ENCODE results near the gene WBP1.
"Not testable (repeated sequence)": the region's sequence is repeated elsewhere in the genome, so short reads cannot be mapped to it uniquely, and the experiment has no call there.

WBP1 gene

GRCh38 chr2:74482801-74483674 lies 24.8 kb downstream of the WBP1 start, which contains the start of the genes CCDC142 and TTC31:
CCDC142 (minus strand) TSS chr2:74482998; CDS start chr2:74482837, 161 bp downstream.
TTC31 (plus strand) TSS chr2:74483081; CDS start chr2:74483096, 15 bp downstream.
- peak; percentile 85 to 90 for DNase-seq (ENCODE audit: low read depth in 2 of 2)

DNA sequence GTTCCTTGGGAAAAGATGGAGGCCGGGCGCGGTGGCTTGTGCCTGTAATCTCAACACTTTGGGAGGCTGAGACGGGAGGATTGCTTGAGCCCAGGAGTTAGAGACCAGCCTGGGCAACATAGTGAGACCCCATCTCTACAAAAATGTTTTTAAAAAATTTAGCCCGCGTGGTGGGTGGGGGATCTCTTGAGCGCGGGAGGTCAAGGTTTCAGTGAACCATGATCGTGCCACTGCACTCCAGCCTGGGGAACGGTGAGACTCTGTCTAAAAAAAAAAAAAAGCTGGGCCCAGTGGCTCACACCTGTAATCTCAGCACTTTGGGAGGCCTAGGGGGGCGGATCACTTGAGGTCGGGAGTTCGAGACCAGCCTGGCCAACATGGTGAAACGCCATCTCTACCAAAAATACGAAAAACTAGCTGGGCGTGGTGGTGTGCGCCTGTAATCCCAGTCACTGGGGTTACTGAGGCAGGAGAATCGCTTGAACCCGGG lies 25.5 kb downstream of the WBP1 start:
- not testable (repeated sequence) for DNase-seq (ENCODE audit: low read depth in 2 of 2)

DNA sequence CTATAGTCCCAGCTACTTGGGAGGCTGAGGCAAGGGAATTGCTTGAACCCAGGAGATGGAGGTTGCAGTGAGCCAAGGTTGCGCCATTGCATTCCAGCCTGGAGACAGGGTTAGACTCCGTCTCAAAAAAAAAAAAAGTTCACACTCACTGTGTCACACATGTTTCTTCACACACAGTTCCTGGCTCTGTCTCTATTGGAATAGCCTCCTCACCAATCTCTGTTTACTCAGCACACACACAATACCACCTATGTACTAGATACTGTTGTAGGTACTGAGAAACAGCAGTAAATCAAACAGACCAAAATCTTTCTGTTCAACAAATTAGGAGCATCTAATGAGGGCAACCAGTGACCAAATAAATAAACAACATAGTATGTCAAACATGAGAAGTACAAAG lies 27.9 kb downstream of the WBP1 start:
- DNase-seq (ENCODE audit: low read depth in 2 of 2), result no peak

GRCh38 chr2:74488643-74489481 lies 30.6 kb downstream of the WBP1 start:
- DNase-seq (ENCODE audit: low read depth in 2 of 2), result no peak

DNA sequence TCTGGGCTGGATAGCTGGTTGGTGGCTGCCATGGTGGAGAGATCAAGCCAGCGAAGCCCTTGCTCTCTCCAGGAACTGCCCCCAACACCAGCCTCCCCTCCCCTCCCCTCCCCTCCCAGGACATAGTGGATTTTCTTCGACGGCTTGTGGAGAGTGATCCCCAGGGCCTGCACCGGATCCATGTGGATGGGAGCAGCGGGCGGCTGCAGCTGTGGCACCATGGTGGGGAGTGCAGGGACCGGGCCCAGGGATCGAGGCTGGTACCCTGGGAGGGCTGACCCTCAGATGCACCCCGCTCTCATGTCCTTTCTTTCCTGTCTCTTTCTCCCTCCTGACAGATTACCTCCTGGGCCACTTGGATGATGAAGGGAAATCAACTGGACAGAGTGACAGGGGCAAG lies 31.7 kb downstream of the WBP1 start:
- no peak for DNase-seq (ENCODE audit: low read depth in 2 of 2)

- DNase-seq (ENCODE audit: low read depth in 2 of 2), result no peak
These were observed 33.7 kb downstream of the WBP1 start for GRCh38 chr2:74491648-74492544.

DNA sequence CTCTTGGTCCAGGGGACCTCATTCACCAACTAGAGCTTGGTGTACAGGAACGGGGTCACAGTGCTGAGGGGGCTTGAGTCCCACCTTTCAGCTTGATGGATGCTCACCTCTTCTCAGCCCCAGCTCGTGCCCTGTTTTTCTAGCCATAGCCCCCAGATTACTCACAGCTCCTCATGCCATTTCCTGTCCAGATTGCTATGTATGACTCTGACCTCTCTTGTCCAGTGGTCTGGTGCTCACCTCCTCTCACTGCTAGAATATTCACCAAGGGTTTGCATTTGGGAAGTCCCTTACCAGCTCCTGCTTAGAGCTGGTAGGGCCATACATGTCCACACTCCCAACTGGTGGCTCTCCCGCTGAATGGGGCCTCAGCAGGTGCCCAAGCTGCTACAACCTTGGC lies 35.3 kb downstream of the WBP1 start:
- no peak for DNase-seq (ENCODE audit: low read depth in 2 of 2)

DNA sequence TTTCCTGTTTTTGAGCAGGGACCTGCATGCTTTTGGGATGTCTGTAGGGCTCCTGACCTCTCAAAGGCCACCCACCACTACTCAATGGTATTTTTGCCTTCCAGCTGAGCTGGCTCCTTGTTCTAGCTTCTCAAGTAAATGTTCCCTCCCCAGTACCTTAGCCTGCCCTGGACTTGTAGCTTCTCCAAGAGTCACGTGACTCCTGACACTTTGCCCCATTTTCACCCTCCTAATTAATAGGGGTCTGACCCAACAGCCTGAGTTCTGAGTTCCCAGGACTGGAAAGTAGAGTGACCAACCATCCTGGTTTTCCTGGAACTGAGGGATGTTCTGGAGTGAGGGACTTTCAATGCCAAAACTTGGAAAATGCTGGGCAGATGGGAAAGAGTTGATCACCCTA lies 37.2 kb downstream of the WBP1 start:
- no peak for DNase-seq (ENCODE audit: low read depth in 2 of 2)

GRCh38 chr2:74496997-74497776 lies 38.9 kb downstream of the WBP1 start:
- DNase-seq (ENCODE audit: low read depth in 2 of 2), result no peak

DNA sequence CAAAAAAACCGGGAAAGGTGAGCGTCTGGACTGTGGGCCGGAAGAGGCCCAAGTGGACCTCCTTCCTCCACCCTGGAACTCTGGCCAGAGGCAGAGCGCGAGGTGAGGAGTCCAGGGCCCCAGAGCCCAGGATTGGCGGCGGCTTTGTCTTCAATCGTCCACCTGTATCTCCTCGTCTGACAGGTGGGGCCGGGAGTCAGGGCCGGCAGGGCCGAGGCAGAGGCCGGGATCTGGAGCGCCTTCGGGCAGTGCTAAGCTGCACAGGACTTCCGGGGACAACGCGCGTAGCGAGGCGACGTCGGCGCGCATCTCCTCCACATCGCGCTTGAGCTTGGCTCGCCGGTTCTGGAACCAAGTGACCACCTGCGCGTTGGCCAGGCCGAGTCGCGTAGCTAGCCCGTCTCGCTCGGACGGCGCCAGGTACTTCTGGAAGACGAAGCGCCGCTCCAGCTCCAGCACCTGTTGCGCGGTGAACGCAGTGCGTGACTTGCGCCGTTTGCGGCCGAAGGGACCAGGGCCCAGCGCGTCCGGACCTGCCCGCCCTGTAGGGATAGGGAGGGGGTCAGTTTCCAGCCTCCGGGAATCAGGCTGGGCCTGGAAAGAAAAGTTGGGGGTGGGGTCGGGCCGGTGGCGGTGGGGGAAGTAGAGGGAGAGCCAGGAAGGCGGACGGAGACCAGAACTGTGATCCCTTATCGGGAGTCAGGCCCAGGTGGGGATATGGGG lies 39.7 kb downstream of the WBP1 start:
- DNase-seq (ENCODE audit: low read depth in 2 of 2), result no peak

- DNase-seq (ENCODE audit: low read depth in 2 of 2), result no peak
These were observed 40.4 kb downstream of the WBP1 start for GRCh38 chr2:74498500-74499266.

- DNase-seq (ENCODE audit: low read depth in 2 of 2), result no peak
These were observed 41.2 kb downstream of the WBP1 start, which contains the start of gene LBX2 for GRCh38 chr2:74499267-74499939. LBX2 (minus strand) TSS chr2:74499603; CDS start chr2:74499537, 66 bp downstream.

- DNase-seq (ENCODE audit: low read depth in 2 of 2), result no peak
These were observed 41.8 kb downstream of the WBP1 start for GRCh38 chr2:74499940-74500577.

DNA sequence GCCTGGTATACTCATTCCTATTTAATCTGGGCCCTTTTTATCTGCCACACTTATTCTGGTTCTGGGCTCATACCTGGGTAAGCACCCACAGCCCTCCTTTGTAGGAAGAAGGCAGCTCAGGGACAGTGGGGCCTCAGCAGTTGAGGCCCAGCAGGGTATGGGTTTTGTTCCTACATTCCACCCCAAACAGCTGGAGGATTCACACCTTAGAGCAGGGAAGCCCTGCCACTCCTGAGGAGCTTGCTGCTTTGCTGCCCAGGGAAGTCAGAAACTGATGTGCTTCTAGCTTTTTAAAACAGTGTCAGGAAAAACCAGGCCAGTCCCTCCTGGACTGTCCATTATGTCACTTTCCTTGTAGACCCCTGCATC lies 42.3 kb downstream of the WBP1 start:
- no peak for DNase-seq (ENCODE audit: low read depth in 2 of 2)

GRCh38 chr2:74501335-74502071 lies 43.3 kb downstream of the WBP1 start:
- no peak for DNase-seq (ENCODE audit: low read depth in 2 of 2)

GRCh38 chr2:74502147-74502719 lies 44.0 kb downstream of the WBP1 start:
- DNase-seq (ENCODE audit: low read depth in 2 of 2), result no peak
